D341Med (cell line): ENCODE results near the gene CTSK.
"Not testable (repeated sequence)": the region's sequence is repeated elsewhere in the genome, so short reads cannot be mapped to it uniquely, and the experiment has no call there.

Experiments used
- DNase-seq: peaks from one replicate; pipeline ENCODE4 v3.0.0; 2012; ENCODE audit warnings: low spot score

Gene CTSK

GRCh38 chr1:150805899-150806298, 2.2 kb downstream of the CTSK start:
- no peak for DNase-seq

- DNase-seq: no peak
These were observed 3.4 kb downstream of the CTSK start for GRCh38 chr1:150804671-150805070.

DNA sequence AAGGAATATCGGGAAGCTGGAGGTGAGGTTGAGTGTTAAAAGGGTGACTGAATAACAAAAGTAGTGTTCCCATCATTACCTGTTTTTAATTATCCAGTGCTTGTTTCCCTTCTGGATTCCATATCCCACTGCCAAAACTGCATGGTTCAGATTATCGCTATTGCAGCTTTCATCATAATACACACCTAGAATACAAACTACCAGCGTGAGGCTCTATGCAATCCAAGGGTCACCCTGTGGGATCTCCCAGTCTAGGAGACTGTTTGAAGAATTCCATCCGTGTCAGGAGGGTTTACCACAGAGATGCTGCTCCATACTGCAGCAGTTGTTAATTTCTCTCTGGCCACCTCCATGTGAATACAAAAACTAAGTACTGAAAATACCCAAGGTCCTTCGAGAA, 9.0 kb downstream of the CTSK start:
- no peak for DNase-seq

DNA sequence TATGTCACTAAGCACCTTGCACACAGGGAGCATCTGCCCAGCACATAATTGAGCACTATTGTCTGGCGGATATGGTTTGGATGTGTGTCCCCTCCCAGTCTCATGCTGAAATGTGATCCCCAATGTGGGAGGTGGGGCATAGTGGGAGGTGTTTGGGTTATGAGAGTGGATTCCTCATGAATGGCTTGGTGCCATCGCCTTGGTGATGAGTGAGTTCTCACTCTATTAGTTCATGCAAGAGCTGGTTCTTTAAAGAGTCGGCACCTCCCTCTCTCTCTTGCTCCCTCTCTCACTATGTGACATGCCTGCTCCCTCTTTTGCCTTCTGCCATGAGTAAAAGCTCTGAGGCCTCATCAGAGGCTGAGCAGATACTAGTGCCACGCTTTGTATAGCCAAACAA, 9.5 kb downstream of the CTSK start:
- no peak for DNase-seq

DNA sequence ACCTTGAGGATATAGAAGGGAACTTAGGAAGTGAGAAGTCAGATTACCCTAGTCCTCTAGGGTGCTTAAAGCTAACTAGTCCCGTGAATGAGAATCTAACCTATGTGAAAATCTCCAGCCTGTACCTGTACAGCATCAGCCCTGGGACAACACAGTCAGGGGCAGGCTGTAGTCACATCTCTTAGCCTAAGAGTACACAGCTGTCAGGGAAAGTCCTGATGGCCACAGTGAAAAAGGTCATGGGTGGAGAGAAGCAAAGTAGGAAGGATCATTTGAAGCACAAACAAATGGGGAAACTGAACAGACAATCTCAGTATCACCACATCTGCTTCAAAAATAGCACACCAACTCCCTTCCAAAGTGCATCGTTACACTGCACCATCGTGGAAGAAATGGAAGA, 11.7 kb downstream of the CTSK start:
- no peak for DNase-seq

DNA sequence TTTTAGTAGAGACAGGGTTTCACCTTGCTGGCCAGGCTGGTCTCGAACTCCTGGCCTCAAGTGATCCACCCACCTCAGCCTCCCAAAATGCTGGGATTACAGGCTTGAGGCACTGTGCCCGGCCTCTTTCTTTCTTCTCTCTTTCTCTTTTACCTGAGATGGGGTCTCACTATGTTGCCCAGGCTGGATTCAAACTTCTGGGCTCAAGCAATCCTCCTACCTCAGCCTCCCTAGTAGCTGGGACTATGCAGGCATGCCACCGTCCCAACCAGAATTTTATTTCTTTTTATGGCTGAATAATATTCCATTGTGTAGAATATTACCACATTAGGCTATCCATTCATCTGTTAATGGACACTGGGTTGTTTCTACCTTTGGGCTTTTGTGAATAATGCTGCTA, 14.3 kb downstream of the CTSK start:
- DNase-seq: not testable (repeated sequence)

- no peak for DNase-seq
These were observed 14.8 kb downstream of the CTSK start for GRCh38 chr1:150793221-150793620.

- DNase-seq: no peak
These were observed 16.5 kb downstream of the CTSK start for GRCh38 chr1:150791585-150791984.

- DNase-seq: no peak
These were observed 18.7 kb downstream of the CTSK start for GRCh38 chr1:150789396-150789795.

- DNase-seq: no peak
These were observed 19.1 kb downstream of the CTSK start for GRCh38 chr1:150788946-150789345.

GRCh38 chr1:150787455-150787854, 20.6 kb downstream of the CTSK start:
- no peak for DNase-seq

DNA sequence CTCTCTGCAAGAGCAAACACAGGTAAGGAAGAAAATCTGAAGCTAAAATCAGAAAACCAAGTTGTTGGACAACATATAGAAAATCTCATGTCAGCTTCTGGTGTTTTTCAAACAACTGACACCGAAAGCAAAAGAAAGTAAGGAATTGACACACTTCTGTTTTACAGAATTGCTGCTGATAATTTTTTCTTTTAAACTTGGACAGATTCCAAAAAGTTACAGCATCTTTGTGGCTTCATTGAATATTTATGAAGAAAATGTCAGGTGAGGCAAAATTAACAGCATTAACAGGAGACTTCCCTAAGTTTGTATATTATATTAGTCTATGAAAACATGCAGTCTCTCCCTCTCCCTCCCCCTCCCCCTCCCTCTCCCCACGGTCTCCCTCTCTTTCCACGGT, 27.6 kb downstream of the CTSK start:
- no peak for DNase-seq

DNA sequence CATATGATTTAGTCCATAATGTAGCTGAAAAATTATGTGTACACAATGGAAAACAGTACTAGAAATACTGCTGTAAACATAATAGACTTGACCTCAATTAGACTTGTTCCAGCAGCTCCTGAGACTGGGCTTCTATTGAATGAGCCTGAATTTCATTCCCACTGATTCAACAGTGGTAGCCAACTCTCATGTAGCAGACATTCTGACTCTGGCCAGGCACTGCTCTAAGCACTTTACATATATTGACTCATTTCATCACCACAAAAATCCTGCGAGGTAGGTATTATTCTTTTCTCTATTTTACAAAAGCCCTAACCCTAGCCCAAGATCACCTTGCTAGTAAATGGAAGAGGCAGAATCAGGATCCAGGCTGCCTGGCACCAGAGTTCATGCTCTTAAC, 29.7 kb downstream of the CTSK start:
- DNase-seq: no peak

DNA sequence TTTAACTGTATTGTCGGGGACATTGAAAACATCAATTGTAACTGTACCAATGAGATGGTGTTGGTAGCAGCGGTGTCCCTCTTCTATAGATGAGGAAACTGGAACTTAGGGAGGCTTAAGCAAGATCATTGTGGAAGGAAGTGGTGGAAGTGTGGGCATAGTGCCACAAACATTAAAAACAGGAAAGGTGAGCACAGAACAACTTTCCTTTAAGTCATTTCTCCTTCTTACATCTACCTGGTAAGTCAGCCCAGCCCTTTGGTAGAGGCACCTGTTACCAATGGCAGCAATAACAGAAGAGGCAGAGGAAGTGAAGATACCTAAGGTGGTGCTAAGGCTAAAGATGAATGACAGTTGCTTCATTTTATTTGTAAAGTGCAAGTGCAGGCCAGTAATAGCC, 30.5 kb downstream of the CTSK start:
- DNase-seq: no peak

DNA sequence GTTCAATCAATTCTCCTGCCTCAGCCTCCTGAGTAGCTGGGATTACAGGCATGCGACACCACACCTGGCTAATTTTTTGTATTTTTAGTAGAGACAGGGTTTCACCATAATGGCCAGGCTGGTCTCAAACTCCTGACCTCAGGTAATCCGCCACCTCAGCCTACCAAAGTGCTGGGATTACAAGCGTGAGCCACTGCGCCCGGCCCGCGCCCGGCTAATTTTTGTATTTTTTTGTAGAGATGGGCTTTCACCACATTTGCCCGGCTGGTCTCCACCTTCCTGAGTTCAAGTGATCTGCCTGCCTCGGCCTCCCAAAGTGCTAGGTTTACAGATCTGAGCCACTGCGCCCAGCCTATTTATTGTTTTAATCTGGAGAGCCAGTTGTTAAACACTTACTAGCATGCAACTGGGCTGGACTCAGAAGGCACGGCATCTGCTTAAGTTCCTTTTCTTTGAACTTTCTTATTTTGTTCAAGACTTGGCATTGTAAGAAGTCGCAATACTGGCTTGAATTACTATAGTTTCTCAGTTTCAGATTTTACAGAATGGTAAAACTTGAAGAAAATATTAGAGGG, 32.0 kb downstream of the CTSK start:
- not testable (repeated sequence) for DNase-seq

- DNase-seq: no peak
These were observed 32.8 kb downstream of the CTSK start for GRCh38 chr1:150775276-150775675.

- DNase-seq: no peak
These were observed 35.7 kb downstream of the CTSK start for GRCh38 chr1:150772326-150772725.

DNA sequence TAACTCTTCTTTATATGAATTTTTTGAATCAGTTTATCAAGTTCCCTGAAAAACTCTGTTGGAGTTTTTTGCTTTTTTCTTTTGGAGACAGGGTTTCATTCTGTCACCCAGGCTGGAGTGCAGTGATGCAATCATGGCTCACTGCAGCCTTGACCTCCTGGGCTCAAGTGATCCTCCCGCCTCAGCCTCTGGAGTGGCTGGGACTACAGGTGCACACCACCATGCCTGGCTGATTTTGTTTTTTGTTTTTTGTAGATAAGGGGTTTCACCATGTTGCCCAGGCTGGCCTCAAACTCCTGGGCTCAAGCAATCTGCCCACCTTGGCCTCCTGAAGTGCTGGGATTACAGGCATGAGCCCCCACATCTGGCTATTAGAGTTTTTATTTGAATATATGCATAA, 40.4 kb downstream of the CTSK start:
- not testable (repeated sequence) for DNase-seq

DNA sequence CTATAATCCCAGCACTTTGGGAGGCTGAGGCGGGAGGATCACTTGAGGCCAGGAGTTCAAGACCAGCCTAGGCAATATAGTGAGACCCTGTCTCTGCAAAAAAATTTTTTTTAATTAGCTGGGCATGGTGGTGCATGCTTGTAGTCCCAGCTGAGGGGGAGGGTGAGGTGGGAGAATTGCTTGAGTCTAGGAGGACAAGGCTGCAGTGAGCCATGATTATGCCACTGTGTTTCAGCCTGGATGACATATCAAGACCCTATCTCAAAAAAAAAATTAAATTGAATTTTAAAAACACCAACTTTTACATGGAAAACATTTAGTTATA, 42.1 kb downstream of the CTSK start:
- not testable (repeated sequence) for DNase-seq

GRCh38 chr1:150765296-150765976, 42.6 kb downstream of the CTSK start, which contains the start of gene CTSS:
Gene CTSS (minus strand): TSS chr1:150765778. CDS start chr1:150764763, 1,015 bp downstream.
- no peak for DNase-seq

- DNase-seq: no peak
These were observed 43.4 kb downstream of the CTSK start for GRCh38 chr1:150764617-150765101.

- no peak for DNase-seq
These were observed 45.0 kb downstream of the CTSK start for GRCh38 chr1:150763018-150763417.

- DNase-seq: no peak
These were observed 45.5 kb downstream of the CTSK start for GRCh38 chr1:150762552-150762951.

DNA sequence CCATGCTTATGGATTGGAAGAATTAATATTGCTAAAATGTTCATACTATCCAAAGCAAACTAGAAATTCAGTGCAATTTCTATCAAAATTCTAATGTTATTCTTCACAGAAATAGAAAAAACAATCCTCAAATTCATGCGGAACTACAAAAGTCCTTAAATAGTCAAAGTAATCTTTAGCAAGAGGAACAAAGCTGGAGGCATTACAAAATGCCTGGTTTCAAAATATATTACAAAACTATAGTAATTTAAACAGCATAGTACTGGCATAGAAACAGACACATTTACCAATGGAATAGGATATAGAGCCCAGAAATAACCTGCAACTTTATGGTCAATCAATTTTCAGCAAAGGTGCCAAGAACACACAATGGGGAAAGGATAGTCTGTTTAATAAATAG, 46.3 kb downstream of the CTSK start:
- DNase-seq: no peak
